ENCODE results near the gene MLLT1.

The MLLT1 gene

DNA sequence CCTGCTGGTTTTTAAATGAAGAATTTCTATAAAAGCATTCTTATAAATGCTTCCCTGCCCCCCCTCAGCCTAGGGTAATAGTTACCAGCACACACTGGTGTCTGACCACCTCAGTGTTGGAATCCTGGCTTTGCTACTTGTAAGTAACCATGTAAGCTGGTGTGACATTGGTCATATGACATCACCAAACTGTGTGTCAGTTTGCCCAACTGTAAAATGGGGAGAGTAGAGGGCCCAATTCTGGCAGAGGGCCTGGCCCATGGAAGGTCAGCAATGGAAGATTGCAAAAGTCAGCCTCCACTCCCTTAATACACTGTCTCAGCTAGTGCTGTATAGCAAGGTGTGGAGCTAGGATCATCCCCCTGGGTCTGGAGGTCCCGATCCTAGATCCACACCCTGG, 112.7 kb downstream of the MLLT1 start:
- TF ChIP-seq, protein P1, sequence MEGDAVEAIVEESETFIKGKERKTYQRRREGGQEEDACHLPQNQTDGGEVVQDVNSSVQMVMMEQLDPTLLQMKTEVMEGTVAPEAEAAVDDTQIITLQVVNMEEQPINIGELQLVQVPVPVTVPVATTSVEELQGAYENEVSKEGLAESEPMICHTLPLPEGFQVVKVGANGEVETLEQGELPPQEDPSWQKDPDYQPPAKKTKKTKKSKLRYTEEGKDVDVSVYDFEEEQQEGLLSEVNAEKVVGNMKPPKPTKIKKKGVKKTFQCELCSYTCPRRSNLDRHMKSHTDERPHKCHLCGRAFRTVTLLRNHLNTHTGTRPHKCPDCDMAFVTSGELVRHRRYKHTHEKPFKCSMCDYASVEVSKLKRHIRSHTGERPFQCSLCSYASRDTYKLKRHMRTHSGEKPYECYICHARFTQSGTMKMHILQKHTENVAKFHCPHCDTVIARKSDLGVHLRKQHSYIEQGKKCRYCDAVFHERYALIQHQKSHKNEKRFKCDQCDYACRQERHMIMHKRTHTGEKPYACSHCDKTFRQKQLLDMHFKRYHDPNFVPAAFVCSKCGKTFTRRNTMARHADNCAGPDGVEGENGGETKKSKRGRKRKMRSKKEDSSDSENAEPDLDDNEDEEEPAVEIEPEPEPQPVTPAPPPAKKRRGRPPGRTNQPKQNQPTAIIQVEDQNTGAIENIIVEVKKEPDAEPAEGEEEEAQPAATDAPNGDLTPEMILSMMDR (IDR thresholded peaks at IDR 0.05; ENCODE audit: low read depth, low read length): no peak
- Histone ChIP-seq H3K27ac (no peak overlapping the region), H3K27me3 (ENCODE audit: insufficient read depth, low read depth, severe bottlenecking) (peaks cover 2% of the 10 kb centered on the region)

GRCh38 chr19:6164906-6165531, 114.8 kb downstream of the MLLT1 start:
- H3K4me3 ChIP-seq (ENCODE audit: low read depth, low read length): no peak overlapping the region
- DNase-seq: no peak
- H3K27me3 ChIP-seq (ENCODE audit: insufficient read depth, low read depth, severe bottlenecking): peaks cover 2% of the 10 kb centered on the region
- H3K36me3 ChIP-seq: no peaks in the 10 kb centered on the region
- TF ChIP-seq, protein P1 (IDR thresholded peaks at IDR 0.05; ENCODE audit: low read depth, low read length): no peak
- no peak overlapping the region for H3K27ac ChIP-seq
- peaks cover 3% of the 10 kb centered on the region for H3K9me3 ChIP-seq (ENCODE audit: severe bottlenecking)

More for the DNA sequence above, 112.7 kb downstream of the MLLT1 start:
- Histone ChIP-seq H3K9me3 (ENCODE audit: severe bottlenecking) (peaks cover 8% of the 10 kb centered on the region), H3K36me3 (no peaks in the 10 kb centered on the region), H3K4me3 (ENCODE audit: low read depth, low read length) (no peak overlapping the region)
- DNase-seq: no peak

- Histone ChIP-seq H3K27me3 (ENCODE audit: insufficient read depth, low read depth, severe bottlenecking) (peaks cover 2% of the 10 kb centered on the region), H3K36me3 (no peaks in the 10 kb centered on the region), H3K4me3 (ENCODE audit: low read depth, low read length) (no peak overlapping the region), H3K27ac (no peak overlapping the region), H3K9me3 (ENCODE audit: severe bottlenecking) (peaks cover 7% of the 10 kb centered on the region)
- DNase-seq: peak; percentile 40
- TF ChIP-seq, protein P1 (IDR thresholded peaks at IDR 0.05; ENCODE audit: low read depth, low read length): no peak
Observed at GRCh38 chr19:6161271-6161850, 118.4 kb downstream of the MLLT1 start.

All from WERI-Rb-1 (cell line).